ENCODE data around the gene LRRC32. TPM values are rescaled to one million over a fixed set of nuclear protein-coding genes. Genes with fewer than 3 reads are reported as not detected.

LRRC32 gene
- total RNA-seq, 2 experiments from 2014 or later = 2.5 to 3.0 TPM

DNA sequence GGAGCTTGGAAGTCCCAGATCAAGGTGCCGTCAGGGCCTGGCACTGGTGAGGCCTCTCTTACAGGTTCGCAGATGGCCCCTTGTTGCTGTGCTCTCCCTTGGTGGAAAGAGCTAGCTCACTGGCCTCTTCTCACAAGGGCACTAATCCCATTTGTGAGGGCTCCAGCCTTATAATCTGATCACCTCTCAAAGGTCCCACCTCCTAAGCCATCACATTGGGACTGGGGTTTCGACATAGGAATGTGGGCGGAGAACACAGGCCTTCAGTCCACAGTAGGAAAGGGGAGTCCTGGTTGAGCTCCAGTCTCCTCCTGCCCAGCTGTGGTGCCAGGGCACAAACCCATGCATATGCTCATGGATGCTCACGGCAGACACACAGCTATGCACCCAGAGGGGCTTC, 14.0 kb upstream of the LRRC32 start:
- Mint-ChIP-seq H3K4me3 (no peak overlapping the region), H3K9me3 (no peaks in the 10 kb centered on the region), H3K27ac (no peak overlapping the region), H3K27me3 (ENCODE audit: low read depth) (peaks cover 5% of the 10 kb centered on the region), H3K36me3 (ENCODE audit: low read depth) (no peaks in the 10 kb centered on the region), H3K4me1 (ENCODE audit: low read depth) (peaks cover 14% of the 10 kb centered on the region)
- no peak for DNase-seq
- CTCF ChIA-PET = interaction anchor here (1.3 kb wide), 1 partner anchor 118 kb away, joined by 5 read pairs; no protein-coding TSS in a partner anchor
- intact Hi-C loops (cut with micrococcal nuclease) = loop anchor here (5.0 kb wide), 3 partner anchors 72 to 362 kb away; no protein-coding TSS in a partner anchor

GRCh38 chr11:76683161-76684095, 12.9 kb upstream of the LRRC32 start:
- peaks cover 14% of the 10 kb centered on the region for H3K4me1 Mint-ChIP-seq (ENCODE audit: low read depth)
- intact Hi-C loops (cut with micrococcal nuclease) = loop anchor here (5.0 kb wide), 3 partner anchors 71 to 361 kb away; no protein-coding TSS in a partner anchor
- no peak overlapping the region for H3K27ac Mint-ChIP-seq
- no peak overlapping the region for H3K4me3 Mint-ChIP-seq
- no peaks in the 10 kb centered on the region for H3K36me3 Mint-ChIP-seq (ENCODE audit: low read depth)
- CTCF ChIA-PET = no interaction called here
- peaks cover 5% of the 10 kb centered on the region for H3K27me3 Mint-ChIP-seq (ENCODE audit: low read depth)
- no peak for DNase-seq
- no peaks in the 10 kb centered on the region for H3K9me3 Mint-ChIP-seq

GRCh38 chr11:76682684-76683083, 12.1 kb upstream of the LRRC32 start:
- H3K4me3 Mint-ChIP-seq = no peak overlapping the region
- intact Hi-C loops (cut with micrococcal nuclease) = loop anchor here (5.0 kb wide), 3 partner anchors 70 to 360 kb away; no protein-coding TSS in a partner anchor
- H3K9me3 Mint-ChIP-seq = no peaks in the 10 kb centered on the region
- H3K27ac Mint-ChIP-seq = no peak overlapping the region
- CTCF ChIA-PET = no interaction called here
- H3K27me3 Mint-ChIP-seq (ENCODE audit: low read depth) = peaks cover 5% of the 10 kb centered on the region
- peaks cover 14% of the 10 kb centered on the region for H3K4me1 Mint-ChIP-seq (ENCODE audit: low read depth)
- no peak for DNase-seq
- H3K36me3 Mint-ChIP-seq (ENCODE audit: low read depth) = no peaks in the 10 kb centered on the region

GRCh38 chr11:76682106-76682505, 11.6 kb upstream of the LRRC32 start:
- Mint-ChIP-seq H3K9me3 (no peaks in the 10 kb centered on the region), H3K27me3 (ENCODE audit: low read depth) (peaks cover 5% of the 10 kb centered on the region), H3K36me3 (ENCODE audit: low read depth) (no peaks in the 10 kb centered on the region), H3K27ac (no peak overlapping the region), H3K4me3 (no peak overlapping the region), H3K4me1 (ENCODE audit: low read depth) (peaks cover 13% of the 10 kb centered on the region)
- CTCF ChIA-PET = interaction anchor here (0.6 to 0.8 kb wide), 4 partner anchors 9 to 103 kb away, joined by 3 to 4 read pairs (median 4); no protein-coding TSS in a partner anchor
- intact Hi-C loops (cut with micrococcal nuclease) = loop anchor here (5.0 kb wide), 3 partner anchors 70 to 360 kb away; no protein-coding TSS in a partner anchor
- DNase-seq = no peak

GRCh38 chr11:76680518-76681425, 10.2 kb upstream of the LRRC32 start:
- Mint-ChIP-seq H3K27ac (no peak overlapping the region), H3K9me3 (no peaks in the 10 kb centered on the region), H3K4me1 (ENCODE audit: low read depth) (peaks cover 2% of the 10 kb centered on the region), H3K4me3 (no peak overlapping the region), H3K36me3 (ENCODE audit: low read depth) (no peaks in the 10 kb centered on the region), H3K27me3 (ENCODE audit: low read depth) (peaks cover 5% of the 10 kb centered on the region)
- CTCF ChIA-PET = interaction anchor here (0.6 to 2.0 kb wide), 7 partner anchors 81 to 473 kb away, joined by 3 to 12 read pairs (median 3); no protein-coding TSS in a partner anchor
- intact Hi-C loops (cut with micrococcal nuclease) = loop anchor here (1.0 to 5.0 kb wide), 6 partner anchors 68 to 474 kb away; partner anchors contain the start of gene WNT11
- DNase-seq = peak; percentile 80

DNA sequence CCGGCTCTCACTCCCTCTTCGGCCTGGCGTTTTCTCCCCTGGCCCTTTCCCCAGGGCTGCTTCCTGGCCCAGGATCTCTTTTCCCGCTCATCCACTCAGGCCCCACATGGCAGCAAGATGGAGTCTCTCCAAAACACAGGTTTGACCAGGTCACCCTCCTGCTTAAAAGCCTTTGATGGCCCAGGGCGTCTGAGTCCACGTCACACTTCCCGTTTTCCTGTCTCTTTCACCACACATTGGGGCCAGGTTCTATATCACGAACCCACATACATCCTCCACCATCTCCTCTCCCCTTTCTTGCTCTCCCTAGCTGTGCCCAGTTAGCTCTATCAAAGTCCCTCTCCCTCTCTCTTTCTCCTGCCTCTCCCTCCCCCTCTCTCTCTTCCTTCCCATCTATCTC, 7.8 kb upstream of the LRRC32 start:
- CTCF ChIA-PET = interaction anchor here (0.6 to 0.7 kb wide), 2 partner anchors 9 to 1744 kb away, joined by 3 read pairs; no protein-coding TSS in a partner anchor
- Mint-ChIP-seq H3K36me3 (ENCODE audit: low read depth) (no peaks in the 10 kb centered on the region), H3K27me3 (ENCODE audit: low read depth) (peaks cover 5% of the 10 kb centered on the region), H3K4me3 (no peak overlapping the region), H3K27ac (no peak overlapping the region), H3K4me1 (ENCODE audit: low read depth) (no peaks in the 10 kb centered on the region), H3K9me3 (no peaks in the 10 kb centered on the region)
- intact Hi-C loops (cut with micrococcal nuclease) = no loop called here
- no peak for DNase-seq

- H3K9me3 Mint-ChIP-seq = no peaks in the 10 kb centered on the region
- intact Hi-C loops (cut with micrococcal nuclease) = no loop called here
- peaks cover 5% of the 10 kb centered on the region for H3K4me1 Mint-ChIP-seq (ENCODE audit: low read depth)
- no peak overlapping the region for H3K4me3 Mint-ChIP-seq
- DNase-seq = no peak
- H3K27ac Mint-ChIP-seq = no peak overlapping the region
- CTCF ChIA-PET = interaction anchor here (0.6 kb wide), 1 partner anchor 78 kb away, joined by 5 read pairs; no protein-coding TSS in a partner anchor
- H3K36me3 Mint-ChIP-seq (ENCODE audit: low read depth) = no peaks in the 10 kb centered on the region
- peaks cover 9% of the 10 kb centered on the region for H3K27me3 Mint-ChIP-seq (ENCODE audit: low read depth)
These were observed 6.9 kb upstream of the LRRC32 start for GRCh38 chr11:76677458-76677765.

- intact Hi-C loops (cut with micrococcal nuclease) = no loop called here
- H3K27ac Mint-ChIP-seq = no peak overlapping the region
- H3K9me3 Mint-ChIP-seq = no peaks in the 10 kb centered on the region
These were observed 6.3 kb upstream of the LRRC32 start for GRCh38 chr11:76676636-76677457.

DNA sequence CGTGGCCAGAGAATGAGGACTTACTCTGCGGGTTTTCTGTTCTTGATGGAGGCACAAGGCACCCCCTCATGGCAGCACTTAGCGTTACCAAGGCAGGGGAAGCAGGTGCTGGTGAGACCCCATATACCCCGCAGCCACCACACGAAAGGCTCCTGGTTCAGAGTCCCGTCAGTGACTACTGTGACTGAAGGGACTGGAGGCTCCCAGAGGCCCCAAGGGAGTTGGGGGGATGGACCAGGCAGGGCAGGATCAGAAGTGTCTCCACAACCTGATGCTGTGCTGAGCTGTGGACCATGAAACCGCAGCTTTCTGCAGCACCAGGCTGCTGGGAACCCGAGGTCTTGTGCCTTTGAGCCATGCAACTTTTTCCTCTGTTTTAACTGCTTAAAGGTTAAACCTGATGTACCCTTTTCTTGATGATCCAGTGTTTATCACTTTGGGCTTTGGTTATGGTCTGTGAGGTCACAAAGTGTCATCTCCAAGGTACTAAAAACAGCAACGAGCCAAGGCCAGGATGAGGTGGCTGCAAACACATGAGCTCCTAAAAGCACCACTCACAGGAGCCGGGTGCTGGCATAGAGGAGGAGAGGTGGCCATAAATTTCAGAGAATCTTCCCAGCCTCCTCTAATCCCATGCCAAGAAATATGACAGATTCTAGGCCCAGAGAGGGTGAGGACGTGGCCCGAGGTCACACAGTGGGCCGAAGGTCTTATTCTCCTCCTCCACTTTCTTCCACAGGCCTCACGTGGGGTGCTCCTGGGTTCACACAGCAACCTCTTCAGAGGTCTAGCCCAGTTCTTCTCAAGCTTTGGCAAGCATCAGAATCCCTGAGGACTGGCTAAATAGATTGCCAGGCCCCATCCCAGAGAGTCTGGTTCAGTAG, 4.2 kb upstream of the LRRC32 start:
- Mint-ChIP-seq H3K9me3 (no peaks in the 10 kb centered on the region), H3K4me1 (ENCODE audit: low read depth) (peaks cover 14% of the 10 kb centered on the region), H3K36me3 (ENCODE audit: low read depth) (no peaks in the 10 kb centered on the region), H3K27me3 (ENCODE audit: low read depth) (peaks cover 15% of the 10 kb centered on the region), H3K4me3 (no peak overlapping the region), H3K27ac (no peak overlapping the region)
- intact Hi-C loops (cut with micrococcal nuclease) = no loop called here
- no peak for DNase-seq
- CTCF ChIA-PET = no interaction called here

More at GRCh38 chr11:76676636-76677457, 6.3 kb upstream of the LRRC32 start:
- Mint-ChIP-seq H3K4me1 (ENCODE audit: low read depth) (peaks cover 5% of the 10 kb centered on the region), H3K27me3 (ENCODE audit: low read depth) (peaks cover 8% of the 10 kb centered on the region), H3K36me3 (ENCODE audit: low read depth) (no peaks in the 10 kb centered on the region), H3K4me3 (no peak overlapping the region)
- CTCF ChIA-PET = interaction anchor here (0.6 kb wide), 1 partner anchor 78 kb away, joined by 5 read pairs; no protein-coding TSS in a partner anchor
- DNase-seq = no peak

- Mint-ChIP-seq H3K27ac (no peak overlapping the region), H3K36me3 (ENCODE audit: low read depth) (no peaks in the 10 kb centered on the region), H3K4me3 (no peak overlapping the region), H3K27me3 (ENCODE audit: low read depth) (peaks cover 27% of the 10 kb centered on the region), H3K9me3 (no peaks in the 10 kb centered on the region), H3K4me1 (ENCODE audit: low read depth) (peaks cover 14% of the 10 kb centered on the region)
- intact Hi-C loops (cut with micrococcal nuclease) = no loop called here
- CTCF ChIA-PET = interaction anchor here (1.1 to 1.8 kb wide), 2 partner anchors 8 to 13 kb away, joined by 4 read pairs; no protein-coding TSS in a partner anchor
- no peak for DNase-seq
These were observed 2.9 kb upstream of the LRRC32 start for GRCh38 chr11:76673176-76674142.
